Neural crest cell (in vitro differentiated cells): ENCODE measurements around the gene VPS37D. TPM values are rescaled to one million over a fixed set of nuclear protein-coding genes. Genes with fewer than 3 reads are reported as not detected.

Source experiments
- DNase-seq: peaks from one replicate; pipeline ENCODE4 v3.0.0; 2021; ENCODE audit warnings: low read depth, mixed read lengths, low spot score
- H3K27ac Mint-ChIP-seq: one replicate; pipeline ENCODE4 v1.8.0; 2021; ENCODE audit warnings: mild to moderate bottlenecking, mixed read lengths; ENCODE audit not compliant: unreplicated experiment
- H3K27me3 Mint-ChIP-seq: 2 replicates; pipeline ENCODE4 v1.8.0; 2021; ENCODE audit warnings: low read depth, mild to moderate bottlenecking, mixed read lengths
- H3K36me3 Mint-ChIP-seq: 2 replicates; pipeline ENCODE4 v1.8.0; 2021; ENCODE audit warnings: low read depth, mild to moderate bottlenecking, mixed read lengths
- H3K4me1 Mint-ChIP-seq: 2 replicates; pipeline ENCODE4 v1.8.0; 2021; ENCODE audit warnings: mixed read lengths
- H3K4me3 Mint-ChIP-seq: one replicate; pipeline ENCODE4 v1.8.0; 2021; ENCODE audit warnings: mild to moderate bottlenecking, mixed read lengths
- H3K9me3 Mint-ChIP-seq: 2 replicates; pipeline ENCODE4 v1.8.0; 2021; ENCODE audit warnings: mixed read lengths
- CTCF ChIP-seq: fragments of 200-600 bp; sonication (generic); conservative IDR thresholded peaks from 2 replicates; pipeline ENCODE4 v1.5.0; 2021; ENCODE audit warnings: antibody characterized with exemption, mild to moderate bottlenecking
- total RNA-seq: library from RNA; stranded (reverse); gene quantifications from 2 replicates; pipeline ENCODE4 v1.2.1, GENCODE V29; 2021

Gene VPS37D
- total RNA-seq, 1 donor from 2014 or later = 10.0 TPM

DNA sequence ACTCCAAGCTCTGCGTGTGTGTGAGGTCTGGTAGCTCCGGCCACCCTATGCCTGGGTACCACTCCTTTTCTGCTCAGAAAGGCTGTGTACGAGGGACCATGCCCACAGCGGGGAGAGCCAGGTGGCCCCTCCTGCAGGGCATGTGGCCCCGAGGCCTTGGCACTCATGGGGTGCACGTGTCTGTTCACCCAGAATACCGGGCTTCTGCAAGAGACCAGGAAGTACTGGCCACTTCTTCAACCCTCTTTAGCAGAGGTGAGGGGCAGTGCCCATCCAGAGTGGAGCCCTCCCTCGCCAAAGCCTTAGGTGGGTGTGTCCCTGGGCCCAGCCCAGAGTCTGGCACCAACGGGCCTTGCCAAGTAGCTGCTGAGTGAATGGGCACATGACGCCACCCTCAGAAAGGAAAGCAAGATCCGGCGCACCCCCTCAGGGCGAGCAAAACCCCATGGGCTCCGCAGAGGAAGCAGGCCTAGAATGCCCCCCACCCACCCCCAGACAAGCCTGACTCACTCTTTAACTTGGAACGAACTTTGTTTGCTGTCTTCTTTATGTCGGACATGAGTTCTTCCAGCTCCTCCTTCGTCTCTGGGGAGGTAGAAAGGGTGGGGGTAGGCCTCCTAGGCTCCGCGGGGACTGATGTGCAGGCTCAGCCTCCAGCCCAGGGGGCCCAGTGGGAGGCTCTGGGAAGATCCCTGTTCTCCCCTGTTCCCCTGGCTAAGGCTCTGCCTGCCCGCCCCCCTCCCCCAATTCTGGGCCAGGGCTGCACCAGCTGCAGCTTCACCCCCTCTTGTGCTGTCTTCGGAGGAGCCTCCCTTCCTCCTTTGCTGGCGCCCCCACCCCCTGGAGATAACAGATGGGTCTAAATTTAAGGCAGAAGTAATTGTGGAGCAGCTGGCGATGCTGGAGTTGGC, 37.3 kb downstream of the VPS37D start:
- no peak for TF ChIP-seq CTCF
- Mint-ChIP-seq H3K9me3 (no peaks in the 10 kb centered on the region), H3K4me1 (peaks cover 3% of the 10 kb centered on the region), H3K27me3 (no peaks in the 10 kb centered on the region), H3K4me3 (no peak overlapping the region), H3K36me3 (peaks cover 8% of the 10 kb centered on the region), H3K27ac (no peak overlapping the region)
- no peak for DNase-seq

DNA sequence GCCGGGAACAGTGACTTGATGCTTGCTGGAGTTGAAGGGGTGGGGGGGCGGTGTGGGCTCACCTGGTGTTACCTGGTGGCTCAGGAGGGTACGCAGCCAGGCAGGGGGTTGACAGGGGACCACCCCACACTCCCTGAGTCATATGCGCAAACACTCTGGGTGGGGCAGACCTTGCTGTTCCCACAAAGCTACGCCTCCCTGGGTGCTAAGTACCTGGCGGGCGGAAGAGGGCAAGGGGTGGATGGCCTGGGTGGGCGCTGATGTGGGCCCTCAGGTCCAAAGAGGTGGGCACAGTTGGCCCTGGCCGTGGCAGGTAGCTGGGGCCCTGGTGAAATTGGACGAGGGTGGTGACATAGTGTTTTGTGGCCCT, 37.9 kb downstream of the VPS37D start:
- Mint-ChIP-seq H3K27ac (no peak overlapping the region), H3K9me3 (no peaks in the 10 kb centered on the region), H3K36me3 (peaks cover 8% of the 10 kb centered on the region), H3K4me1 (peaks cover 3% of the 10 kb centered on the region), H3K27me3 (no peaks in the 10 kb centered on the region), H3K4me3 (no peak overlapping the region)
- no peak for TF ChIP-seq CTCF
- DNase-seq = no peak

DNA sequence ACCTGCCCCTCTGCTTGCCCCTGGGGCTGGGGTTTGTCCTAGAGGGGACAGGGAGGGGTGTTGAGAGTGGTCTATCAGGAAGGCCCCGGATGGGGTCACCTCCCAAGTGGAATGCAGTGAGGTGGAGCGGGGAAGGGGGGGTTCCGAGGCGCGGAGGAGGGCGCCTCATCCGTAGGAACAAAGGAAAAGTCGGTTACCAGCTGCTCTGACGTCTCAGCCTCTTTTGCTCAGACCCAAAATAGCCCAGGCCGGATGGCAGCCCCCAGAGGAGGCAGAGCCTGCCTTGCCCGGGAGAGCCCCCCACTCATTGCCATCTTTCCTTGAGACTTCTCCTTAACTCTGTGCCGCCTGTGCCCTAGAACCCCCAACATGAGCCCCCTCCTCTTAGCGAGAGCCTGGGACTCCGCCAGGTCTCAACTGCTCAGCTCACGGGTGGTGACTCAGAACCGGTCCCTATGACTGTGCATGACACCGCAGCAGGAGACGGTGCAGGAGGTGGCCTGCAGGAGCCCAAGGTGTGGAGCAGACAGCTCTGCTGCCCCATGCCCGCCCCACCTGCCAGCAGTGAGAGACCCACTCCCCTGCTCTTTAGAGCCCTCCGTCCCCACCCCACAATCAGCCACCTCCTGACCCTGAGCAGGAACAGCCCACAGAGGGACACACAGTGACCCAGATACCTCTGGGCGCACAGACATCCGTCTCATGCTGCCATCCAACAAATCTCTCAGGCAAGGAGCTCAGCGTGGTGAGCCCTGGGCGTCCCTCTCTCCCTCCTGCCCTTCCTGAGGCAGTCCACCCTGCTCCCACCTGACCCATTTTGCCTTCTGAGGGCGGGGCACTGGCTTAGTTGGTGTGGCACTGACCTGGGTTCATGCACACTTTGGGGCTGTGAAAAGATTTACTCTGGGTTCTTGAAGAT, 38.8 kb downstream of the VPS37D start:
- DNase-seq = no peak
- no peaks in the 10 kb centered on the region for H3K27me3 Mint-ChIP-seq
- no peaks in the 10 kb centered on the region for H3K9me3 Mint-ChIP-seq
- H3K4me3 Mint-ChIP-seq = no peak overlapping the region
- peaks cover 8% of the 10 kb centered on the region for H3K36me3 Mint-ChIP-seq
- H3K4me1 Mint-ChIP-seq = peaks cover 3% of the 10 kb centered on the region
- no peak for TF ChIP-seq CTCF
- H3K27ac Mint-ChIP-seq = no peak overlapping the region

- DNase-seq = no peak
- H3K27ac Mint-ChIP-seq = no peak overlapping the region
Observed at GRCh38 chr7:73707045-73707631, 39.5 kb downstream of the VPS37D start.

More at GRCh38 chr7:73707045-73707631, 39.5 kb downstream of the VPS37D start:
- Mint-ChIP-seq H3K4me3 (no peak overlapping the region), H3K36me3 (peaks cover 3% of the 10 kb centered on the region), H3K27me3 (no peaks in the 10 kb centered on the region), H3K9me3 (no peaks in the 10 kb centered on the region), H3K4me1 (no peaks in the 10 kb centered on the region)
- TF ChIP-seq CTCF = no peak
